ENCODE results near the gene CLN5.

DNA sequence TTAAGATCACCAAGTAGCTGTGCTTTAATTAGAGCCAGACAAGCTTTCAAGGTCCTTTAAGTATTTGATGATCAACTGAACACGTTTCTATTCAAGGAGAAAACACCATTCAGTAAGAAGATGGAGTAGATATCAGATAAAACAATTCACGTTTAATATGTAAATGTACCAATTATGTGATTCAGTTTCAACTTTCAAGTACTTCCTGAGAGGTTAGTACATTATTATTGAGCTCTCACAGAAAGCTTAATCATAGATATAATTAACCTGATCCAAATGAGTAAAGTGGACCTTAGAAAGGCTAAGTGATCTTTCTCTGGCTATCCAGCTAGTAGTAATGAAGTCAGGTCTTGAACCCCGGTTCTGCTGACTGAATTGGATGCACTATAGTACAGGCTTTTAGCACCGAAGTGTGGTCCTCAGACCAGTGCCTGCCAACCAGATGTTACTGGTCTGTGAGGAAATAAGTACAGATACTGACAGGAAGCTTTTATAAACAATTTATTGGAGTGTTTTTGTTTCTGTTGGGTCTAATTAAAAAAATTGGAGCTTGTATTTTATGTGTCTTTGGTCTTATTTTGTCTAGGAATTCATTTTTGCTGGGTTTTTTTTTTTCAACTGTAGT, 10.2 kb downstream of the CLN5 start:
- TF ChIP-seq, protein P1, sequence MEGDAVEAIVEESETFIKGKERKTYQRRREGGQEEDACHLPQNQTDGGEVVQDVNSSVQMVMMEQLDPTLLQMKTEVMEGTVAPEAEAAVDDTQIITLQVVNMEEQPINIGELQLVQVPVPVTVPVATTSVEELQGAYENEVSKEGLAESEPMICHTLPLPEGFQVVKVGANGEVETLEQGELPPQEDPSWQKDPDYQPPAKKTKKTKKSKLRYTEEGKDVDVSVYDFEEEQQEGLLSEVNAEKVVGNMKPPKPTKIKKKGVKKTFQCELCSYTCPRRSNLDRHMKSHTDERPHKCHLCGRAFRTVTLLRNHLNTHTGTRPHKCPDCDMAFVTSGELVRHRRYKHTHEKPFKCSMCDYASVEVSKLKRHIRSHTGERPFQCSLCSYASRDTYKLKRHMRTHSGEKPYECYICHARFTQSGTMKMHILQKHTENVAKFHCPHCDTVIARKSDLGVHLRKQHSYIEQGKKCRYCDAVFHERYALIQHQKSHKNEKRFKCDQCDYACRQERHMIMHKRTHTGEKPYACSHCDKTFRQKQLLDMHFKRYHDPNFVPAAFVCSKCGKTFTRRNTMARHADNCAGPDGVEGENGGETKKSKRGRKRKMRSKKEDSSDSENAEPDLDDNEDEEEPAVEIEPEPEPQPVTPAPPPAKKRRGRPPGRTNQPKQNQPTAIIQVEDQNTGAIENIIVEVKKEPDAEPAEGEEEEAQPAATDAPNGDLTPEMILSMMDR (IDR thresholded peaks at IDR 0.05; ENCODE audit: low read depth, low read length), result no peak
- no peak for TF ChIP-seq EZH2phosphoT487 (IDR thresholded peaks at IDR 0.05; ENCODE audit: low read depth)

All from OCI-LY3 (cell line).